ENCODE data around the gene PLLP.

DNA sequence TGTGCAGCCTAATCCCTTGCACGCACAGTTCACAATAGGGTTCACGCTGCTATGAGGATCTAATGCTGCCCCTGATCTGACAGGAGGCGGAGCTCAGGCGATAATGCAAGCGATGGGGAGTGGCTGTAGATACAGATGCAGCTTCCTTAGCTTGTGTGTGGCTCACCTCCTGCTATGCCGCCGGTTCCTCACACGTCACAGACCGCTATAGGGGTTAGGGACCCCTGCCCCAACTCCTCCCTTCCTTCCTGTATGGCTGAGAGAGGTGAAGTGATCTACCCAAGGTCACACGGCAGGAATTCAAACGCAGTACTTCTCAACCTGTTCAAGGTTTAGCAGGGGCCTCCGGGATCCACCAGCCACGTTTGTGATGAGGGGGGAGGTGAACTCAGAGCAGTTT lies 13.4 kb upstream of the PLLP start:
- TF ChIP-seq CTCF (IDR thresholded peaks at IDR 0.05; ENCODE audit: low read length) (no peak), EZH2 (optimal IDR thresholded peaks at IDR 0.05; ENCODE audit: low read depth, low read length) (no peak), EZH2phosphoT487 (IDR thresholded peaks at IDR 0.05; ENCODE audit: low read length) (no peak)
